CD1c-positive myeloid dendritic cell (primary cell): ENCODE measurements around the gene ZP4.

Experiments used
- DNase-seq: peaks from one replicate; pipeline ENCODE4 v3.0.0-alpha.2; 2016; ENCODE audit errors: extremely low spot score

ZP4 gene

GRCh38 chr1:237890822-237891221 is at the start of gene ZP4:
ZP4 (minus strand) TSS chr1:237890922; CDS start chr1:237890635, 287 bp downstream.
- no peak for DNase-seq

GRCh38 chr1:237938553-237938952 is 47.8 kb upstream of the ZP4 start:
- no peak for DNase-seq

DNA sequence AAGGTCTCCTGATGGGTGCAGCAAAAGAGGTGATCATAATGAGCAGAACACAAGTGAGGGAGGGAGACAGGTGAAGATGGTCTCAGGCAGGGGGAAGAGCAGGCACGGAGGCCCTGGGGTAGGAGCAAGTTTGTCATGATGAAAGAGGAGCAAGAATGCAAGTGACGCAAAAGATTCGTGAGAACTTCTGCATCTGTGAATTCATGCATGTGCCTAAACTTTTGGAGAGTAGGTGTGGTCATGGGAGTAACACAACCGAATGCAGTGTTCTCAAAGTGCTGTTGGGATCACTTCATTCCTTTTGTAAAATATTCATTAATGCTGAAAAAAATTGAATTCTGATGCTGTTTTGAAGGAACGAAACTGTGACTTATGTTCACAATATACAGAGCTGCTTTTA is 47.3 kb upstream of the ZP4 start:
- no peak for DNase-seq

DNA sequence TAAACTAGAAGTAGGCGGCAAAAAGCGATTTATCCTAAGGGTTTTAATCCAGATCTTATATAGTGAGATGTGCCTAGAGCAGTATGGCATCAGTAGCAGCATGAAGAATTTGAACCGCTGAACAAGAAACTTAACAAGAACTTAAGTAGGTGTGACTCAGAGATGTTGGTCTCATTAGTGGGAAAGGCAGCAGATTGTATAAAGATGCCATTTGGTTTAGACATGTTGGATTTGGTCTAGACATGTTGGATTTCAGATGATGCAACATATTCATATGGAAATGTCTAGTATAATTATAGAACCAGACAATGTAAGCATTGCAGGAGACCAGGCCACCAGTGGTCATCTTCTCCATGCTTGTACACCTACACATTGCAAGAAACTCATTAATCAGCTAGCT is 42.1 kb upstream of the ZP4 start:
- no peak for DNase-seq

DNA sequence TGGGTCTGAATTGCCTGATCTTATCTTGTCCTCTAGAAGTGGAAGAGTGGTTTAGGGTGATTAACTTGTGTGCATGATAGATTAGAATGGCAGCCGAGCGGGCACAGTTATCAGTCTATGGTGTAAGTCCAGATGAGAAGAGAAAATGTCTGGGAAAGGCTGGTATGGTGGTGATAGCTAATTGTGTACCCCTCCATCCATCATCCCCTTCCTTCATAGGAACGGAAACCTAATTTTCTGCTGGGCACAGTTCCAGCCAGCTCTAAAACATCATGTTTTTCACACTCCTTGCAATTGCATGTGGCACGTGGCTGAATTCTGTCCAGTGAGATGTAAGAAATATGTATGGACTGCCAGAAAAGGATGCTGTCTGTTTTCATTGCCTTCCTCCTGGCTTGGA is 40.9 kb upstream of the ZP4 start:
- DNase-seq = no peak

GRCh38 chr1:237927198-237927597 is 36.5 kb upstream of the ZP4 start:
- DNase-seq = no peak

- no peak for DNase-seq
These were observed 30.6 kb upstream of the ZP4 start for GRCh38 chr1:237921306-237921705.

GRCh38 chr1:237913345-237913744 is 22.6 kb upstream of the ZP4 start:
- no peak for DNase-seq

DNA sequence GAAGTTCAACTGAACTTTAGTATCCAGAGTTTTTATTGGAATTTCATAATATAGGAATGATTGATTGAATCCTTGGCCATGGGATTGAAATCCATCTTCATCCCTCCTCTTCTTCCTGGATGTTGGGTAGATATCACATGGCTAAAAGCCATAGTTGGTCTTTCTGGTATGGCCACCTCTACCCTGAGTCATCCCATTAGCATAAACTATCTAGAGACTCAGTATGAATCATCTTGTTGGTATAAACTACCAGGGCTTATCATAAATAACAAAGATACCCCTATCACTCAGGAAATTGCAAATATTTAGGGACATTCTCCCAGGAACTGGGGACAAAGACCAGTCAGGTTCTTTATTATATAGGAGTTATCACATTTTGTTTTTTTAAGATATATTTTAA is 21.2 kb upstream of the ZP4 start:
- DNase-seq = no peak

DNA sequence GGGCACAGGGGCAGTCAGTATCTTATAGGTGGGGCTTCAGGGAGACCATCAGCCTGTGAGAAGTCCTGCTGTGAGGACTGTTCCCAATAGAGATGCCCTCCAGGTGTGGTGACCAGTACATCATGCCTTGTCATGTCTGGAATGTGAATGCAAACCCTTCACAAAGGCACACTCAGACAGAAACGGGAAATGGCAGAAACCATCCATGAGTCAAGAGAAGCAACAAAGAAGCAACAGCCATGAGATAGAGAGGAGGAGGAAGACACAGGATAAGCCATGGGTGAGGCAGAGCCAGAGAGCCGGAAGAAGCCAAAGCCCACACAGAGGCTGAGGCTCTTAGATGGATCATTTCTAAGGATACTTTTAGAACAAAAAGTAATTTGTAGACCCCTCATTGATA is 20.1 kb upstream of the ZP4 start:
- DNase-seq = no peak

DNA sequence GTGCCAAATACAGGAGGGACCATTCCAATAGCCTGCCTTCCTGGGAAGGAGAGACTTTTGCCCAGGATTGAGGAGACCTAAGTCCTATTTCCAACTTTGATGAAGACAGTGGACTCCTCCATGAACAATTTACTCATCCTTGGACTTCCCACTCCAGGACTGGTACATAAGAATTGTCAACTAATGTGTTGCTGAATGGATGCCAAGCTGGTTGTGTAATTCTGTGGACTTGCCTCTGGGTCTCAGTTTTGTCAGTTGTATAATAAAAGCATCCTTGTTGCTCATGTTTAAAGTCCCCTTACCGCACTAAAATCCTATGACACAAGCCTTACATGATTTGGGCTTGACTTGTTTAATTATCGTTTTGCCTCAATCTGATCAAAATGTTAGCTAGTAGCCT is 13.2 kb upstream of the ZP4 start:
- no peak for DNase-seq

- no peak for DNase-seq
These were observed 12.4 kb upstream of the ZP4 start for GRCh38 chr1:237902960-237903743.

GRCh38 chr1:237901299-237901934 is 10.7 kb upstream of the ZP4 start:
- DNase-seq = no peak

DNA sequence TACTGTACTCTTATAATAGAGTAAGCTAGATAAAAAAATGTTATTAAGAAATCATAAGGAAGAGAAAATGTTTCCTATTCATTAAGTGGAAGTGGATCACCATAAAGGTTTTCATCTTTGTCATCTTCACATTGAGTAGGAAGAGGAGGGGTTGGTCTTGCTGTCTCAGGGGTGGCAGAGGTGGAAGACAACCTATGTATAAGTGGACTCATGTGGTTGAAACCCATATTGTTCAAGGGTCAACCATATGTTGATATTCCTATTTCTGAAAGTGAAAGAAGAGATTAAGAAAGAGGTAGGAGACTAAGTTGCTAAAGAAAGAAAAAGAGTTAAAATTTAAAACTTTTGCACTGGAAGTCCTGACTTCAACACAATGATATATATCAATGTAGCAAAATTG is 4.9 kb upstream of the ZP4 start:
- no peak for DNase-seq

DNA sequence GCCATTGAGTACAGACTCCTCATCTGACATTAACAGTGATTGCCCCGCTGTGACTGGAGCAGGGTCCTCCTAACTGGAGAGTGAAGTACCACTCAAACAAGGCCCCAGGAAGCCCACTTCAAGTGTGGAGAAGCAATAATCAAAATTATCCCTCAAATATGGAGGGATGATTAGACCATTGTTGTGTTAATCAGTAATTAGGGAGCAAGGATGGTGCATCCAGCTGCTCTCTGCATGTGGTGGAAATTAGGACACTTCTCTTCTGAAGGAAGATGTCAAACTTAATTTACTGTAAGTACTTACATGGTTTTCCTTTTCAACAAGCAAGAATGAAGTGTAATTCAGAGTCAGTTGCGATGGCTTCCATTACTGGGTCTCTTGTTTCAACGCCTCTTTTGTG is 3.4 kb upstream of the ZP4 start:
- DNase-seq = no peak

GRCh38 chr1:237891979-237892378 is 1.3 kb upstream of the ZP4 start:
- no peak for DNase-seq

DNA sequence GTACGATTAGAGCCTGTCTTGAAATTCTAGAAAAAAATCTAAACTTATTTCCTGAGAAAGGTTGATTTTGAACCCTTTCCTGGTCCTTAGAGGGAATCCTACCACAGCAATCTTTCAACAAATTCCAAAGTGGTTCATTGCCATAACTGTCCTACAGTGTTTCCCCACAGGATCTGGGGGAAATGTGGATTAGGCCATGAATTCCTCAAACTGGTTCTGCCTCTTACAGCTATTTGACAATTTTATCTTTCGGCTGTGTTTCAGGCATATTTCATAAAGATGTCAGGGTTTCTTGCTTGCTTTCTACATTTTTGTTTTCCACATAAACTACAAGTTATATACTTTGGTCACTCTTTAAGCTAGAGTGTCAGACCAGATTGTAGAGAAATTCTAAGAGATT is 544 bp upstream of the ZP4 start:
- no peak for DNase-seq

- DNase-seq = no peak
These were observed 306 bp downstream of the ZP4 start for GRCh38 chr1:237890416-237890815.

DNA sequence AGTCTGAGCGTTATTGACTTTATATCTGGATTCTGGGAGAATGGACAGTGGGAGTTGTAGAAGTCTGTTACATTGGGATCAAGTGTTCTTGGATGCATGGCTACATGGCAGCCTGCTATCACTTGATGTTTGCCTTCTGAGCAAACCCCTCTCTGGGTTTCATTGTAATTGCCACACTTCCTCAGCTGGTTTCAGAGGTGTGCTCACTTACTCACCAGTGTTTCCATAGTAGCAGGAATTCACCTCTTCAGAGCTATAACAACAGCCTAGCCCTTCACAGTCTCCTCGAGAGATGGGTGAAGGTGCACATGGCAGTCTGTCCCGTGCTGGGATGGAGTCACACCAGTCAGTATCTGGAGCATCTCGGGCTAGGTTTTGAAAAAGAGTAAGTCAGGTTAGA is 2.6 kb downstream of the ZP4 start:
- DNase-seq = no peak

DNA sequence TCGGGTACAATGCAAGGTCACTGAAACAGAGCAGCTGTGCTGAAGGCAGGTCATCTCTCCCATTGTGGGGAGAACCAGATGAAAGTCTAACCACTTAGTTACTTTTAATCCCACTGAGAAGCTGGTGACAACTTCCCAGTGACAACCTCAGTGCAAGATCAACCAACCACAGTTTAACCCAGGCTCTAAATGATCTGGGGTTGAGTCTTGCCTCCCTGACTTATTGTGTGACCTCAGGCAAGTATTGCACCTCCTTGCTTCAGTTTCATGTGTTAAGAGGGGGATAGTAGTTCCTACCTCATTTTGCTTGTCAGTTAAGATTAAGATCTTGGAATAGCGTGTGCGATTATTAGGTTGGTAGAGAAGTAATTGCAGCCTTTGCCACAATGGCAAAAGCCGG is 3.2 kb downstream of the ZP4 start:
- DNase-seq = no peak

DNA sequence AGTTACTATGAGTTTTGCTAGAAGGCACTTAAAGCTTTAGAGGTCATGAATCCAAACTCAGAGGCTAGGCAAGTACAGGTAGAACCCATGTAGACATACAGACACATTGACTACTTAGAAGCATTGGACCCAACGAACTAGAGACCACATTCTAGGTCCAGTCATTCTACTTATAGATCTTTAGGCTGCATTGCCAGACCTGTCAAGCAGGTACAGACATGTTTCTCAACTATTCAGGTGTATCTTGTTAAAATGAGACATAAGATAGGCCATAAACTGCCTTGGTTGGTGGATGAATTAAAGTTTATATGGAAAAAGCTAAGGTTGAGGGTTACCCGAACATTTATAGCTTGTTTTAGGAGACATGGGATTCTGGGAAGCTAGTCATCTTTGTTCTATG is 6.5 kb downstream of the ZP4 start:
- DNase-seq = no peak

DNA sequence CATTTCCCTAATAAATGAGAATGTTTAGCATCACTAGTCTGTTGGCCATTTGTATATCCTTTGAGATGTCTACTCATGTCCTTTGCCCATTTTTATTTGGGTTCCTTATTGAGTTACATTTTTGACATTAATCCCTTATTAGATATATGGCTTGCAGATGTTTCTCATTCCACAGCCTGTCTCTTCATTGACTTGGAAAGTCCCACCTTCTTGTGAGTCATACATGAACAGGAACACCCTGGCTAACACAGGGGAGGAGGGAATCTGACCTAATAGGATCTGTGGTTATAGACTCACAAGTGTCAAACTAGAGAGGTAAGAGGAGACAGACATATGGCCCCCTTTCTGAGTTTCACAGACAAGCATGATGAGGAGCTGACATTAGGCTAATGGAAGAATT is 11.5 kb downstream of the ZP4 start:
- DNase-seq = no peak

DNA sequence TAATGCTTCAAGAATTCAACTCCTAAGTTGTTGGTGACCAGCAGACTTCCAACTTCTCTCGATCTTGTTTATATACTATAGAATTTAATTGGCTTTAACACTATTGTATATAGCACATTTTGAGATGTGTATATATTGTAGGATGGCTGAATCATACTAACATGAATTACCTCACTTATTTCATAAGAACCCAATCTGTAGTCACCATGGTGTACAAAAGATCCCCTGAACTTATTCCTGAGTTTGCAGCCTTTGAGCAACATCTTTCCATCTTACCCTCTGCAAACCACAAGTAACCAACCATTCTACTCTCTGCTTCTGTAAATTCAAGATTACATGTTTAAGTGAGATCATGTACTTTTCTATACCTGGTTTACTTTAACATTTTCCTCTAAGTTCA is 12.3 kb downstream of the ZP4 start:
- DNase-seq = no peak

DNA sequence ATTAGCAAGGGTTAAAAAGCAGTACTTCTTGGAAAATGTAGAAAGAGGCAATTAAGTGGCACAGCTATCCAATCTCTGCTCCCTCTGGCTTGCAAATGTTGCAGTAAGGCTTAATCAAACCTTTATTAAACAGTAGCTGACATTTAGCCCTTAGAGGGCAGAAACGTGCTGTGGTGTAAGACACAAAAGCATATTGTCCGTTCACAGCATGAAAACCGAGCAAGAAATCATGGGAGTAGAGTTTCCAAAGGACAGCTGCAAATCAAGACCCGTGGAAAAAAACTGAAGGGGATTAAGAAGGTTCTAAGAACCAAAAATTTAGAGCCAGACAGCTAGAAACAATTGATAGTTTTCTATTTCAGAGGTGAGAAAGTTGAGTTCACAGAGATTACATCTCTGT is 13.1 kb downstream of the ZP4 start:
- no peak for DNase-seq
